ENCODE data around the gene TNFSF15. TPM values are rescaled to one million over a fixed set of nuclear protein-coding genes. Genes with fewer than 3 reads are reported as not detected.

The TNFSF15 gene
- total RNA-seq, 1 experiment from 2014 or later, result 0.75 TPM

DNA sequence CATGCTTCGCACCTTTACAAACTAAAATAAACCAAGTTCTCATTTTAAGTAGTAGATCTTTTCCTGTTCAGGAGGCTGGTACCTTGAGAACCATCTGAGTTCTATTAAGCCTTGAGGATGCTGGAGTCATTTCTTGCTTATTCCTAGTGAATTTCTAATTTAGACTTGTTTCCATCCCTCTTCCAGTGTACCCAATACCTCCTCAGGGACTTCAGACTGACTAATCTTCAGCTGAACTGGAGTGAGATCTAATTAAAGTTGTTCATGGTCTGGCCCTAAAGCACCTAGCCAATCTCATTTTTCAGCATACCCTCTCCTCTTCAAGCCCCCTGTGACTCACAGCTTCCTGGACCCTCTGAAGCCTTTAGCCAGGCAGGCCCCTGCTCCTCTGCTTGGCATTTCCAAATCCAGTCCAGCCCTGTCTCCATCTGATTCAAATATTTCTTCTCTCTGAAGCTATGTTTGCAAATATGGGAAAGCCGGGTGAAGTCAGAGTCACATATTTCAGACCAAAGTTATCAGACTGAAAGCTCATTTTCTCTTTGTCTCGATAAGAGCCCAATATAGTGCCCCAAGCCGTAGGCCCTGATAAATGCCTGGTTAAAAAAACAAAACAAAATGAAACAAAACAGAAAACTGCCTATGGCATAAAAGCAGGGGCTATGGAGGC lies 19.4 kb upstream of the TNFSF15 start:
- no peak for DNase-seq (ENCODE audit: low spot score)

DNA sequence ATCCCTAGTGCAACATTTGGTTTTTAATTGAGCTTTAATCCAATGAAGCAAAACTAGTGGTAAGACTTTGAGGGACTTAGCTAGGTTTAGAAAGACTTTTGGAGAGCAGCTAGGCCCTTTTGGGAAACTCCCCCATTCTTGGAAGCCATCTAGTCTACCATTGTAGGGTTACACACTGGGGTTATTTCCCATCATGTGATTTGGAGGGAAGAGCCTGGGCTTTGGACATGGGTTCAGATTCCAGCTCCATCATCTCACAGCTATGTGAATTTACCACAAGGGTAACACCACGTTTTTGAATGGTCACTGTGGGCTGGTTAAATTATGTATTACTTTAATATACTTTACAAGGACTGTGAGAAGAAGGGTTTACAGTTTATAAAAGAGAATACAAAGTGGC lies 18.3 kb upstream of the TNFSF15 start:
- DNase-seq (ENCODE audit: low spot score), result no peak

DNA sequence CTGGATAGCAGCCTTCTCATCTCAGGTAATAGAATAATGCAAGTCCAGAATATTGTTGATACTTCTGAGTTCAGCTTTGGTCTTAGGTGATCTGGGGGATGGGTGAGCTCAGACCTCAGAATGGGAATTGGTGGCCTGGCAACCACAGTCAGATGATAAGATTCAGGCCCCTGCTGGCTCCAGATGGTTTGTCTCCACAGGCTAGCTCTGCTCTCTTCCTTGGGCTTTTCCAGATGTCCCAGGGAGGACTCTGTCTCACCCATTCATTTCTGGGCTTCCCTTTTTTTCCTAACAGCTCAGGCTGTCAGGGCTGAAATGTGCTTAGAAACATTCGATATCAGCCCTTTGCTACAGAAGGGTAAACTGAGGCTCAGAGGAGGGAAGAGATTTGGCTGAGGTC lies 17.6 kb upstream of the TNFSF15 start:
- DNase-seq (ENCODE audit: low spot score), result no peak

DNA sequence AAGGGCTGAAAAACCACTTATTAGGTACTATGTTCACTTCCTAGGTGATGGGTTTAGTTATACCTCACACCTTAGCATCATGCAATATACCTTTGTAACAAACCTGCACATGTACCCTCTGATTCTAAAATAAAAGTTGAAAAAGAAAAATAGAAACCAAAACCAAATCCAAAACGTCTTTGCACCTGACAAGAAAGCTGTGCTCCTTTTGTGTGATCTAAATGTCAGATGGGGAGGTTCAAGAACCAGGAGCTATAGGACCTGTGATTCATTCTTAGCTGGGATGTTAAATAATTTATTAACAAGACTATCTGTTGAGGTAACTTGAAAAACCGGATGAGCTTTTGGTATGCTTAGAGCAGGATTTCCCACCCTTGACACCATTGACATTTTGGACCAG lies 16.9 kb upstream of the TNFSF15 start:
- no peak for DNase-seq (ENCODE audit: low spot score)

DNA sequence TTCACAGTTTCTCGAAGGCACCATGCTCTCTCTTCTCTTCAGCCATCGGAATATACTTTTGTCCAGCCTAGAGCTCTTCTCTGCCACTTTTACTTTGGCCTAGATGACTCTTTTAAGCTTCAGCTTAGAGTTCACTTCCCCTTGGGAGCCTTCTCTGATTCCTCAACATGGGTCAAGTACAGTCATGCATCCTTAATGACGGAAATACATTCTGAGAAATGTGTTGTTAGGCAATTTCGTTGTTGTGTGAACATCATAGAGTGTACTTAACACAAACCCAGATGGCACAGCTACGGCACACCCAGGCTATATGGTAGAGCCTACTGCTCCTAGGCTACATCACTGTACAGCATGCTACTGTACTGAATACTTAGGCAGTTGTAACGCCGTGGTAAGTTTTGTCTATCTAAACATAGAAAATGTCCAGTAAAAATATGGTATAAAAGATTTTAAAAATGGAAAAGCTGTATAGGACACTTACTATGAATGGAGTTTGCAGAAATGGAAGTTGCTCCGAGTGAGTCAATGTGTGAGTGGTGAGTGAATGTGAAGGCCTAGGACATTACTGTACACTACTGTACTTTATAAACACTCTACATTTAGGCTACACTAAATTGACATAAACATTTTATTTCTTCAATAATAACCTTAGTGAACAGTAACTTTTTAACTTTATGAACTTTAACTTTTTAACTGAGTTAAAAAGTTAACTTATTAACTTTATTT lies 15.1 kb upstream of the TNFSF15 start:
- DNase-seq (ENCODE audit: low spot score), result no peak

DNA sequence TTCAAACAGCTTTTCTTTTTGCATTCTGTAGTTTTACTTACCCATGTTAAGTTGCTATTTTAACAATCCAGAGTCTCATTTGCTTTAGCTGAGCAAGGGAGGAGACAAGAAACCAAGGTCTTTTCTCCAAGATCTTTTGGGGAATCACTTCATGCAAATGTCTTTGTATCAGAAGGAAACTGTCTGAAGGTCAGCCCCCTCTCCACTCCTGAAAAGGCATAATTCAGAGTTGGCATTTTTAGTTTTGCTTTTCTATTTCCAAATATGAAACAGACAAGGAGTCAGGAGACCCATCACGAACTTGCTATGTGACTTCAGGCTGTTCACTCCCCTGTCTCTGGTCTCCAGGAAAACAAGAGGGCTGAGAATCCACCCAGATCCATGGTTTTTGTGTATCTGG lies 12.3 kb upstream of the TNFSF15 start:
- no peak for DNase-seq (ENCODE audit: low spot score)

DNA sequence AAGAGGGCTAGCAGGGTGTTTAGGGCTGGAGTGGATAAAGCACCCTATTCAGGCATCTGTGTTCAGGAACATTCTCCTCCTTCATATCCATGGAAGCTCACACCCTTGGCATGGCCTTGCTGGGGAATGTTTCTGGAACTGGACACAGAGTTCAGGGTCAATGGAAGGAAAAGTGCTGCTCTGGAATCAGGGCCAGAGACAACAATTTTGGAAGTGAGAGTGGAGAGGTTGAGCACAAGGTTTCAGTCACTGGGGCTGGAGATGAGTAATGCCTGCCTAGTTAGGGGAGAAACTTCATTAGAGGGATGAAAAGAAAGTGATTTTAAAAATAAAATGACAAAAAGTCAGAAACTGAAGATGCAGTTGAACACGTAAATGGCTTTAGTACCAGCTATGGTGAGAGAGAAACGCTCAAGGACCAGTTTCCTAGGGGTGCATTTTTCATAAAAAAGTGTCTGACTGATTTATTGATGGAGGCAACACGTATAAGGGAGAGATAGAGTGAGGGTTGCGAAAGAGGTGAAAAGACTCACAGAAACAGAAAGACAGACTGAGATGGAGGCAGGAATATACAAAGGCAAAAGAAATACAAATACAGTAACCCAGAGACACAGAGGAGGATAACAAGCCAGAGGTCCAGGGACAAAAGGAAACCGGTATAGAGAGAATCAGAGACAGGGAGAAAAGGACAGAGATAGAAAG lies 8.0 kb upstream of the TNFSF15 start:
- DNase-seq (ENCODE audit: low spot score), result no peak

DNA sequence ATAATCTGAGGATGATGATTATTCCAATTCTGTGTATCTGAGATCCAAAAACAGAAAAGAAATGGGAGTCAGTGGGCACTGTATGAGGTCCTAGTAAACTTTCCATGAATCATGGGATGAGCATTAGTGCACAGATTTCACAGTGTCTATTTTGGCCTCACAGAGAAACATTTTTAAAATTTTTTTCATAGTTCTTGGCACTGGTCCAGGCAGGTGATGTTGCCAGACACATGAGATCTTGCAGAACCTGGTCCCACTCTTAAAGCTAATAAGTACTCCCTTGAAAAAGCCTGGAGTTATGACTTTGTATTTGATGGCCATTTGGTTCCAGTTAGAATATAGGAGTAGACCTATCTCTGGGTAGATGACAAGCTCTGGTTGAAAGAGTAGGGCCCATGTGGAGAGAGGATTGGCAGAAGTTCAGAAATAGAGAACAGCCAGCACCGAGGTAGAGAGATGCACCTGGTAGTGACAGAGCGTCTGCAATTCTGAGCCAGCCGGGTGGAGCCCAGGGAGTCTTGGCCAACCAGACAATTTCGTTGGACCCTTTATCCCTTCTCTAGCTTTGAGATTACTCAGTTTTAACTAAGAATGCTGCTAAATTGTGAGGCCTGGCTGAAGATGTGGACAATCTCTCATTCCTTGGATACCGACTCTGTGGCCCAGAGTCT lies 6.3 kb upstream of the TNFSF15 start:
- DNase-seq (ENCODE audit: low spot score), result no peak

DNA sequence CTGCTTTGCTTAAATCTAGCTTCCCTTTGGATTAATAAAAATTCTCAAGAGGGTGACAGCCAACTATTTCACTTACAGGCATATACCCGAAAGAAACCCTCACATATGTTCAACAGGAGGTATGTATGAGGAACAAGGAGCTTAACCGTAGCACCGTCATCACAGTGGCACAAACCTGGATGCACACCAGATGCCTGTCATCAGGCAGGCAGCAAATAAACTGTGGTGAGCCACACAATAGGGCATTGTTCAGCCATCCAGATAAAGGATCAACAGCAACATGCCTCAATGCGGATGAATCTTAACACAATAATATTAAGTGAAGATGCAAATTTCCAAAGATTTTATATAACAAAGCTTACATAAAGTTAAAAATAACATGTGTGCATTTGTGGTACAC lies 5.5 kb upstream of the TNFSF15 start:
- peak; percentile 60 for DNase-seq (ENCODE audit: low spot score)

DNA sequence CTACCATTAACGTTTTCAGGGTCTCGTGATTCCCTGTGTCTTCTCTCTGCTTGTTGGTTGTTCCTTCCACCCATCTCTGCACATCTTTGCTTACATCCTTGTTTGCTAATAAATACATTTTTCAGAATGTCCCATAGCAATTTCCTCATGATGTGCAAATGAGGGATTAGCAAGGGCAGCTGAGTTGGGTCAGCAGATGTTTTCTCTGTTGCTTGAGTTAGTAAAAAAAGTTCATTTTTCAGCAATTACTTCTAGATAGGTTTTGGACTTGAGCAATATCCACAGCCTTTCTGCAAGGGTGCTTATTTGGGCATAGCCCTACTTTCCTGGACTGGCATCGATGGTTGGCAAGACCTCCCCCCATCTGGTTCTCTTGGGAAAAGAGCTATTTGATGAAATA lies 4.8 kb upstream of the TNFSF15 start:
- no peak for DNase-seq (ENCODE audit: low spot score)

DNA sequence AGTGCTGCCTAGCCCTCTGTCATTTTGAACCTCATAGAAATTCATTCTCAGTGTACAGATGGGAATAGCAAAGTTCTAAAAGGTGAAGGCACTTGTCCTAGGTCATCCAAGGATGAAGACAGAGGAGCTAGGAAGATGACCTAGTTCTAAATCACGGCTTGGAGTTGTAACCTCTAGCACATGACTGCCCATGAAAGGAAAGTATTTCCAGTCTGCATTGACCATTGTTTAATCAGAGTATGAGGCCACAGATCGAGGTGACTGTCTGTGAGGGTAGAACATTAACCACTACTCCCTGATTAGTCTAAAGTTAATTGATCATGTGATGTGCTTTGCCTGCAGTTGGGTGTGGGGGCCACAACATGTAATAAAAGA lies 674 bp upstream of the TNFSF15 start:
- DNase-seq (ENCODE audit: low spot score), result no peak

DNA sequence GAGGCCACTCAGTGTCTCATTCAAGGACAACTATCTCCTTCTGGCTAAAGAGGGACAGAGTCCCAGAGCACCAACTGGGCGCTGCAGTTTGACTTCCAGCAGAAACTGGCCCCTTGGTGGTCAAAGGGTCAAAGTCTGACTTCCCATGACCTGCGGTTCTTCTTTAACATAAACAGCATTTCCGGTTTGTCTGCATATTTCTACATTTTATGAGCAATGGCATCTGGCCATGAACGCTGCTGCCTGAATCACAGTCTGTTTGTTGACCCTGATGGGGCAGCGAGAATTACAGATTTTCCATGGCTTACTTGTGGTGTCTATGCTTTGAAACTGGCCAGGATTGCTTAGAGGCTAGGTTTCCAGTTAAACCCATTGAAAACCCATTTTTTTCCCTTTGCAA lies 1.3 kb downstream of the TNFSF15 start:
- peak; percentile 74 for DNase-seq (ENCODE audit: low spot score)

DNA sequence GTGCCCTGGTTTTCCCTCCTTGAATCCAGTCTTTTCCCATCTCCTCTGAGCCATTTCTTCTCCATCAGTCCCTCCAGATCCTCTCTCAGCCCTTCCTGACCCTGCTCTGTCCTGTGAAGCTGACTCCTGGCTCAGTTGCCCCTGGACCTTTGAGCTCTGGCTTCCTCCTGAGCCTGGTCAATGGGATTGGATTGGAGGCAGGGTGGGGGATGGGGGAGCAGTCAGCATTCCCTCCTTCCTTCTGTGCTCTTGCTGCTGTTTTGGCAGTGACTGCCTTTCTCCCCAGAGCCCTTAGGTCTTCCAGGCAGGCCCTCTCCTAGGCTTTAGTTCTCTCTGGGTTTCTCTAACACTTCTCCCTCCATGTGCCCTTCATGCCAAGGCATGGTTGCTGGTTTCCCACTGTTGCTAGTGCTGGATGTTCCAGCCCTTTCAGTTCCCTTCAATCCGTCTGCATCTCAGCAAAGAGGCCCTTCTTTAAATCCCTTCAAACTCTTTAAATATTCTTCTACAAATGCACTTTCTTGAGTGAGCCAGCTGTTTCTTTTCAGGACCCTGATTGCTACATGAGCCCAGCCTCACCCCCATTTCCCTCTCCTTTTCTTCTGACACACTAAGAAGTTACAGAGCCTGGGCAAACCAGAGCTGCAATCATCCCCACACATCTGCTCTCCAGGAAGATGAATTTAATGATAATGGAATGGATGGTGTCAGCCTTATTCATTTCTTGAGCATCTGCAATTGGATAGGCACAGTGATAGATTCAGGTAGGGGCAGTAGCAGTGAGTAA lies 2.2 kb downstream of the TNFSF15 start:
- DNase-seq (ENCODE audit: low spot score), result no peak

DNA sequence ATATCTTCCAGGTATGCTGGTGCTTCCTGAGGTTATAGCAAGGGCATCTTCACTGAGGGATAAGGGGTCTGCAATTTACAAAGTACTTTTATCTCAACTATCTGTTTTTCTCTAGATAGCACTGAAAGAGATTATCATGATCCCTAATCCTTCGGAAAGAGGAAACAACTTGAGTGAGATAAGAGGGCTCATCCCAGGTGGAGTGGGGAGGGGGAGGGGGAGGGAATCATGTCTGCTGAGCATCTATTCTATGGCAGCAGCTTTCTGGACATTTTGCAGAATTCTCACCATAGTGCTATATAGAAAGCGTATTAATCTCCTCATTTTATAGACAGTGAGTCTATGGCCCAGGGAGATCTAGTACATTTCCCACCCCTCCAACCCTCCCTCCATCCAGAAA lies 5.9 kb downstream of the TNFSF15 start:
- no peak for DNase-seq (ENCODE audit: low spot score)

DNA sequence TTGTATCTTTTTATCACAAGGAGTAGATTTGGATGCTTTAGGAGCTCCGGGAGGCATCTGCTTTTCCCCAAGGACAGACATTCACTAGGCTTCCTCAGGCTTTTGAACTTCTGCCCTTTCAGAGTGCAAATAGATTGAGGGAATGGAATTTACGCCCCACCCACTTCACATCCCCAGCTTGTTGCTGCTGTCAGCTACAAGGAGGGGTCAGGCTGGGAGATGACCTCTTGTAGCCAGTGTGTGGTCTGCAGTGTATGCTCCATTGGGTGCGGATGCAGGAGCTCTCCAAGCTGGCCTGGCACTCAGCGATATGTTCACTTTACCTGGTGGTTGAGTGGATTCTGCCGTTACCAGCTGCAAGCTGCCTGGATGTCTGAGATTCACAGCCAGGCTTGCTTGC lies 6.4 kb downstream of the TNFSF15 start:
- no peak for DNase-seq (ENCODE audit: low spot score)

DNA sequence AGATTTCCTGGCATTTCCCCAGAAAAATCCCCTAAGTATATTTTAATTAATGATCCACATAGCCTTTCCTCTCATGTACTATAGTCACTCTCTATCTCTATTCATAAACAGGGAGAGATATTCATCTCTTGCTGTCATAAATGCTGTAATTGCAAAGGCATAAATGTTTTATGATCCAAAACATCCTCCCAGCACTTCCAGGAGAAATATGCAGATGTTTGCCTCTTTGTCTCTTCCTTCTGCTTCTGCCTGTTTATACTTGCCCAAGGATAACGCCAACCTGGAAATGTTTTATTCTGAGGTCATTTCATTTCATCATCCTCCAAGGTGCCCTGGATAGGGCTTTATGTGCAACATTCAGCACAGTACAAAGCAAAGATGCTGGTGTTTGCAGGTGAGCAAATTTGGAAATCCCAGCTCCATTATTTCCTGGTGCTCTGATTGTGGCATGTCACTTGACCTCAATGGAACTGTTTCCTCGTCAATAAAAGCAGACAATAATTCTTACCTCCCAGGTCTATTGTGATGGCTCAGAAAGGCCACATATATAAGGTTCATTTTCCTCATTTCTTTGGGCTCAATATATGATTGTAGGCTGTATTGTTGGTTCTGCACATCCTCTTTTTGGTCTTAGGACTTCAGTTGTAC lies 6.9 kb downstream of the TNFSF15 start:
- no peak for DNase-seq (ENCODE audit: low spot score)

DNA sequence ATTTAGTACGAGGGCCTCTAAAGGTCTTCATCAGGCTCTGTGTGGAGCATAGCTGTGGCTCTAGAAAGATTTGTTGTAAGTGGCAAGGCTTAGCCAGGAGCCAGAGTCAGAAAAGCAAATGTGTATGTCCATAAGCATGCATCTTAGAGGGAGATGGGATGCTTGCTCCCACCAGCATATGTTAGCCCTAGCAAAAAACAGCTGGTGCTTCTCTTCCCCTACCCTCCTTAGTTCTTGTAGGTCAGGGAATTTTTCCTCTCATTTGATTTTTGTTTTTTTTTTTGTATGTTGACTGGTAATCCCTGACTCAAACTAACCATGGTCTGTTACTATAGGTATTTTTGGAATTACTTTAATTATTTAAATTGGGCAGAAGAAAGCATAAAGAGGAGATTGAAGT lies 7.7 kb downstream of the TNFSF15 start:
- no peak for DNase-seq (ENCODE audit: low spot score)

DNA sequence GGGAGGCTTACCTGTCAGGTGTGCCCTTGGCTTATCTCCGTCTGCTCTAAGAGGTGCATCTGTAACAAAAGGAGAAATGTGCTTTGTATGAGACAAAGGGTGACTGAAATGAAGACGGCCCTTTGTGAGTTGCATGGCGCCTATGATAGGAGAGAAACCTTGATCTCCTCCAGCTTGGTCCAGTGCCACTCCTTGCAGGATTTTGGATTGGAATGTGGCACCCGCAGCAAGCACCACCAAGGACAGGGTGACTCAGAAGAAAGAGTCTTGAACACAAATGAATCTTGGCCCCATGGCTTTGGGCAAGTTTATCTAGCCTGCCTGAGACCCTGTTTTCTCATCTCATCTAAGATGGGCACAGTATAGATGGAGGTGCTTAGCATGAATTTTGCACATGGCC lies 13.4 kb downstream of the TNFSF15 start:
- DNase-seq (ENCODE audit: low spot score), result no peak

DNA sequence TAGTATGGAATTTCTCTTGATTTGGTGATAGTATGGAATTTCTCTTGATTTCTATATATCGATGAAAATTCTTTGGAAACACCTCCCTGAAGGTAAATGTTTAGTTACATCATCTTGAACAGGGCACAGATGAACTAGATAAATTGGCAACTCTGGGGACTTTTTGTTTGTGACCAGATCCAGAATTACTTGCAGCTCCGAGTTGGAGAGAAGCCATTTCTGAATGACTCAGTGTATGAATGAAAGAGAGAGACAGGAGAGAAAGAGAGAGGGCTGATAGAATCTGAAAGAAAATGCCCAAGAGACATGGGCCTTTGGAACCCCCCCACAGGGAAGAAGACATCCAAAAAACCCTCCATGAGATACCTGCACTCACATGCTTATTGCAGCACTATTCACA lies 14.1 kb downstream of the TNFSF15 start:
- DNase-seq (ENCODE audit: low spot score), result no peak

DNA sequence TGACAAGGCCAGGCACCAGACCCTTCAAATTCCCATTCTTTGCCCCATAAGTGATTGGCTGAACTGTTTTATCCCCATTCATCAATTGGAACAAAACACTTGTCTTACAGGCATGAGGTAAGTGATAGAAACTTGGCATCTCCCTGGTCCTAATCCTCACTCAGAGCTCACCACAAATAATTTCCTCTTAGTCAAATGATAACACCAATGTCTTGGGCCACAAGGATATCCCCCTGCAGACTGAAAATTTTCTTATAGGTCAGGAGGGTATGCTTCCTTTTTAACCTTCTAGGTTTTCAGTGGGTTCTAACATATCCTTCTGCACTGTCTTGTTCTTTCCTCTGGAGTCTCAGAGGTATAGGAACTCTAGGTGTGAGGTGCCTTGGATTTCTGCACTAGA lies 14.5 kb downstream of the TNFSF15 start:
- no peak for DNase-seq (ENCODE audit: low spot score)

DNA sequence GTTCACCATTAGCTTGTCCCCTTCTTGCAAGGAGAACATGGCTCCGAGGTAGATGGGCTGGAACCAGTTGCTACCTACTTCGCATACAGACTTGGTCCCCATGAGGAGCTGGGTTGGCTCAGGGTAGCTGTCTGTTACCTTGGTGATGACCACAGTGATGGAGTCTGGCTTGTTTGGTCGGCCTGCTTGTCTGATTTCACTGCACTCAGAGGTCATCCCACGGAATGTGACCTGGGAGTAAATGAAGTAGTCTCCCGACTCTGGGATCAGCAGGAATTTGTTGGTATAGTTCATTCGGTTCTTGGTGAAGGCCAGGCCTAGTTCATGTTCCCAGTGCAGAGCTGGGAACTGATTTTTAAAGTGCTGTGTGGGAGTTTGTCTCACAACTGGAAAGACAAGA lies 15.3 kb downstream of the TNFSF15 start:
- DNase-seq (ENCODE audit: low spot score), result no peak

All from H4 (cell line).